Epidermal melanocyte (primary cell): ENCODE data around the gene PRR33.
A peak's percentile ranks its signal among the peaks of the same experiment; 100 is the strongest.
"Not testable (repeated sequence)": the region's sequence is repeated elsewhere in the genome, so short reads cannot be mapped to it uniquely, and the experiment has no call there.

ENCODE experiments used
- DNase-seq: peaks from one replicate; pipeline ENCODE4 v3.0.0; 2011; ENCODE audit warnings: low spot score; ENCODE audit not compliant: insufficient read length

Gene PRR33

DNA sequence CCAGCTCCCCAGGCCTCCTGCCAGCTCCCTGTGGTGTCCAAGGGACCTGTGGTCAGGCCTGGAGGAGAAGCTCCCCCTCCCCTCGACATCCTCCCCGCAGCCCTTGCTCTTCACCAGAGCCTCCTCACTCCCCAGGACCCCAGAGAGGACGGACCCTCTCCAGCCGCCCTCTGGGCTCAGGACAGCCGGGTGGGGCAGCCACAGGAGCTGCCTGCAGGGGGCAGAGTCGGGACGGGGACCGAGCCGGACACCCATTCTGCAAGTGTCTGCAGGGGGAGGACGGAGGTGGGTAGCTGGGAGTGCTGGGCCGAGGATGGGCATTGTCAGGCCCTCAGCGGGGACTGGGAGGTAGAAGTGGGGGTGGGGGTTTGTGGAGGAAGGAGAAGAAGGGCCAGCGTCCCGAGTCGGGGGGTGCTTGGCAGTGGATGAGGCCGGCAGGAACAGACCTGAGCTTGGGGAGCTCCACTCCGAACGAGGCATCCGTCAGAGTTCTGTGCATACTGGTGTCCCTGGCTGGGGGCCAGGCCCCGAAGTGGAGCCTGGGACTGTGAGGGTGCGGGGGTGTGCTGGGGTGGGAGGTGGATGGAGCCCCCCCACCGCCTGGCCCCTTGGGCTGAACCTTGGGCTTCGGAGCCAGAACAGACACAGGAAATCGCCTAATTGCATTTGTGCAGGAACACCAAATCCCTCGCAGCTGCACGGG, 15.2 kb downstream of the PRR33 start:
- DNase-seq = no peak

GRCh38 chr11:1875851-1876301, 15.8 kb downstream of the PRR33 start:
- not testable (repeated sequence) for DNase-seq

DNA sequence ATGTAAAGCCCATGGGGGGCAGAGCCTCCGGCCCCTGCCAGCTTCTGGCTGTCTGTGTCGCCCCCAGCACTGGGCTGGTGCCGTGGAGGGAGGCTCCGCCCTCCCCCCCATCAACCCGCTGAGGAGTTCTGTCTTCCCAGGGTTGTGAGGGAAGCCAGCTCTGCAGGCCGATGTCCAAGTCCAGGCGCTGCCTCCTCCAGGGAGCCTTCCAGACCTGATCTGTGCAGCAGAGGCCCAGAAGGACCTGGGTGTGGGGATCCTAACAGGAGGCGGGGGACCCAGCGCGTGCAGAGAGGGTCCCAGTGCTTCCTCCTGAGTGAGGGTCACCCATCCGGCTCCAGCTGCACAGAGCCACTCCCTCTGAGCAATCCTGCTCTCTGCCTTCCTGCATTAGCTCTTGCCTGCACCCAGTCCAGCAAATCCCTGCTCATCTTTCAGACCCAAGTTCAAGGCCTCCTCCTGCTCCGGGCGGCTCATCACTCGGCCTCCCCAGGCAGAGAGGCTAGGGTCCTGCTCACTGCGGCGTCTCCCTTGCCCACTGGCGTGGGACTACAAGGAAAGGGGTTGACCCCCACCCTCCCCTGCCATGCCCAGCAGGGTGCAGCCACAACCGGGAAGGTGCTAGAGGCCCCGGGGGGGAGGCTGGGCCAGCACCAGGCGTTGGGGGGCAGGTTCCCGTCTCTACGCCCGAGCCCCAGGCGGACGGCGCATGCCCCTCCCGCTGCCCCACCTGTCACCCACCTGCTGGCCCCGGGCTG, 16.4 kb downstream of the PRR33 start:
- no peak for DNase-seq

DNA sequence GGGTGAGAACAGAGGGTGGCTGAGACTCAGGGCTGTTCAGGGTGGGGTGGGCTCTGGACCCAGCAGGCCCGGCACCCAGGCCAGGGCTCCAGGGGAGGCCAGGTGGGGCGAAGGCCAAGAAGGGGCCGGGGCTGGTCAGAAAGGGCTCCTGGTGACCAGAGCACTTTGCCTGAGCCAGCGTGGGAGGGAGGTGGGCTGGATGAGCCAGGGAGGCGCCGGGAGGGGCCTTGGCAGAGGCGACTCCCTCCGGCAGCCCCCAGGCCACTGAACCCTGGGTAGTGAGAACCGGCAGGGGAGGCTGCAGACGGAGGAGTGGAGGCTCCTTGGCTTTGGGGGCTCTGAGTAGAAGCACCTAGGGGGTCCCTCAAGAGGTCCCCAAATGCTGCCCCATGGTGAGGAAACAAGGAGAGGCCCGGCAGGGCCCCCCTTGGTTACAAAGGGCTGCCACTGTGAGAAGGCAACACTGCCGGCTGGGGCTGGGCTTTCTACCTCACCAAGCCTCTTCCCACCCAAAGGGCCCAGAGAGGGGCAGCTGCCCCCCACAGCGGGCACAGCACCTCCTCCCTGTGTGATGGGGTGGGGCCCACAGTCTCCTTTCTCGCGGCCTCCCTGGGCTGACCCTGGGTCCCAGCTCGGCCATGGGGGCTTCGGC, 17.1 kb downstream of the PRR33 start:
- not testable (repeated sequence) for DNase-seq

GRCh38 chr11:1873813-1874150, 17.9 kb downstream of the PRR33 start:
- not testable (repeated sequence) for DNase-seq

GRCh38 chr11:1873048-1873812, 18.5 kb downstream of the PRR33 start:
- DNase-seq = no peak

- no peak for DNase-seq
These were observed 19.3 kb downstream of the PRR33 start for GRCh38 chr11:1872267-1872985.

- DNase-seq = no peak
These were observed 20.2 kb downstream of the PRR33 start for GRCh38 chr11:1871531-1871930.

GRCh38 chr11:1870721-1871466, 20.8 kb downstream of the PRR33 start:
- DNase-seq = peak; percentile 66

GRCh38 chr11:1870326-1870696, 21.4 kb downstream of the PRR33 start:
- no peak for DNase-seq

DNA sequence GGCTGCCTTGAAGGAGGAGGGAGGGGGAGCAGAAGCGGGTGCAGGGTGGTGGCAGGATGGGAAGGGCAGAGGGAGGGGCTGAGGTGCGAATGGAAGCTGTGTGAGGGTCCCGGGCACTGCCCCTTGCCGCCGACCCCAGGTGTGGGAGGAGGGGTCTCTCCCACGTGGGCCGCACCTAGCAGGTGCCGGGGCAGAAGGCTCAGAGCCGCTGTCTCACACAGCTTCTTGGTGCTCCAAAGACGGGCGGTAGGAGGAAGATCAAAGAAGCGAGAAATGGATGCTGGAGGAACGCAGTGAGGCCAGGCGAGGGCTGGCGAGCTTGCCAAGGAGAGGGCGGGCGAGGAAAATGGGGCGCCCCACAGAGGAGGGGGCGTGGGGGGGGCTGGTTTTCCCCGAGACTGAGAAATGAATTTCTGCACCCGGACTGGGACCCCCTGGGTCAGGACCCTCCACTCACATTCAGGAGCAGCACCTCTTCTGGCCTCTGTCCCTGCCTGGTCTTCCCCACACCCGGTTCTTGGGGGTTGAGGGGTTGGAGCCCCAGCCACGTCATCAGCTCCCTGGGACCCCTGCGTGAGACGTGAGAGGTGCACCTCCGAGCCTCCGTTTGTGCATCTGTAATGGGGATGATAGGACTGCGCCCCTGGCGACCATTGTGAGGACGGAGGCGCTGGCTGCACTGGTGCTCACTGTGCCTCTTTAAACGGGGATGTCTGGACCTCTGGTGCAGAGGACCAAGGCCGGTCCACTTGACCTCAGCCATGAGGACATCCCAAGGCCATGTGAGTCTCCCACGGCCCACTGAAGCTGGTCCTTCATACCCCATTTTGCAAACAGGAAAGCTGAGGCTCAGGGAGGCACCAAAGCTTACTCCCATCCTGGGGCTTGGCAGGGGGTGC, 22.0 kb downstream of the PRR33 start:
- no peak for DNase-seq

DNA sequence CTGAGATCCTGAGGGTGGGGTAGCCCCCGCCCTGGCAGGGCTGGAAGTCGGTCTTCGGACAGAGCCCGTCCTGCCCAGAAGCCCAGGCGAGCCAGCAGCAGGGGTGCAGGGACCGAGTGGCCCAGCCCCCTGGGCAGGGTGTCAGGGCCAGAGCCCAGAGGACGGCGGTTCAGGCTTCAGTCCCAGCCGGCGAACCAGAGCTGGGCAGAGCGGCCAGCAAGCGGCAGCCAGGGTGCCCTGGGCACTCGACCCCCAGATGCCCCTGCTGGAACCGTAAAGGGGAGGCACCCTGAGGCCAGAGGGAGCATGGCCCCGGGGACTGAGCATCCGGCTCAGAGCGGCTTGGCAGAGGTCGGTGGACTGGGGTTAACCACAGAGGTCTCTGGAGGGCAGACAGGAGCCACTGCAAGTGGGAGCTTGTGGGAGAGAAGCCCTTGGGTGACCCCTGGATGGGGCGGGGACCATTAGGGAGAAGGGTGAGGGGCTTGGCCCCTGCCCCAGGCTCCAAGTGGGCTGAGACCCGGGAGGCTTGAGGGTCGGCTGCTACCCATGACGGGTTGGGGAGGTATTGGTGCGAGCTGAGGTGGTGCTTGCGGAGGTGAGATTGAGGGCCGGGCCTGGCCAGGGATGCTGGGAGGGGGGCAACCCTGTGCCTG, 22.9 kb downstream of the PRR33 start:
- DNase-seq = no peak

- DNase-seq = no peak
These were observed 23.5 kb downstream of the PRR33 start for GRCh38 chr11:1868056-1868635.

- DNase-seq = no peak
These were observed 24.3 kb downstream of the PRR33 start for GRCh38 chr11:1867381-1867780.

DNA sequence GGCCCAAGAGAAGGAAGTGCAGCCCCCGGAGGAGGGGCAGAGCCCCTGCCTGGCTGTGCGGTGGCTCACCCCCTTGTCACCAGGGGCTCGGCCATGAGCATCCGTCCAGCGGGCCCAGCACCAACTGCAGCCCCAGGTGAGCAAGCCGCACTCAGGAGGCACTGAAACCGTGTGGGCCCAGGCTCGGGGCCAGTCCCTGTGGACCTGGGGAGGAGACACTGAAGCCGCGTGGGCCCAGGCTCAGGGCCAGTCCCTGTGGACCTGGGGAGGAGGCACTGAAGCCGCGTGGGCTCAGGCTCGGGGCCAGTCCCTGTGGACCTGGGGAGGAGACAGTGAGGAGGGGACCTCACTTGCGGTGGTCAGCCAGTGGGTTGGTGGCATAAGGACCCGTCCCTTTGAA, 24.9 kb downstream of the PRR33 start:
- no peak for DNase-seq

DNA sequence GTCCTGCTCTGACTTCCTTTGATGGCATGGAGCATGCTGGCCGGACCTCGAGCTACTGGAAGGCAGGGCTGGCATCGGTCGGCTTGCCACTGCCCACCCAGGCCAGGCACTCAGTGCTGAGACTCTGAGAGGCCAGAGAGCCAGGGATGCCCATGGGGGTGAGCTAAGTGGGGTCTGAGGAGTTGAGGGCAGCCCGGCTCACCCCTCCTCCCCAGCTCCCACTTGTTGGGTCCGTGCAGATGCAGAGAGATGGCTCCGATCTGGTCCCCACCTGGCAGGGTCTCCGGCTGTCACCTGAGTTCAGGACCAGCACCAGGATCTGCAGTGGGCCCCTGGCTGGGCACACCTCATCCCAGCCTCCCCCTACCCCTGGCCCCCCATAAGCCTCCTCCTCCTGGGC, 25.5 kb downstream of the PRR33 start:
- DNase-seq = no peak

GRCh38 chr11:1864831-1865665, 26.6 kb downstream of the PRR33 start:
- no peak for DNase-seq

DNA sequence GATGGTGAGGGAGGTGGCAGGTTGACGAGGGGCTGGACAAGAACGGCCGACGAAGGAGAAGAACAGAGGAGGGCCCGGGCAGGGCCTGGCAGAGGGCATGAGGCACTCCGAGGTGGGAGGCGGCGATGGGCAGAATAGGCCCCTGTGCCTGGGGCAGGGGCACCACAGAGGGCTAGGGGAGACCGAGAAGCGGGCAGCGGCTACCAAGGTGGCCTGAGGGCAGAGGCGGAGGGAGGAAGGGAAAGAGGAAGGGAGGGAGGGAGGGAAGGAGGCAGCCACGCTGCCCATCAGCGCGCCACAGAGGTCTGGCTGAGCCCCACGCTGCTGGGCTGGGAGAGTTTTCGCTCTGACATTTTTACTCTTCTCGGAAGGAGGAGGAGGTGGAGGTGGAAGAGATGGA, 27.5 kb downstream of the PRR33 start:
- DNase-seq = no peak
